Adipocyte (in vitro differentiated cells): Measurements from ENCODE around the gene CYP4F11.
"Not testable (repeated sequence)": the region's sequence is repeated elsewhere in the genome, so short reads cannot be mapped to it uniquely, and the experiment has no call there.

Source experiments
- DNase-seq: peaks from one replicate; pipeline ENCODE4 v3.0.0-alpha.2; 2015; ENCODE audit warnings: low read depth
- H3K27me3 ChIP-seq: replicated peaks from 2 replicates; pipeline ENCODE4 v1.7.0; 2013; ENCODE audit warnings: mild to moderate bottlenecking, low read length, moderate library complexity; ENCODE audit not compliant: control insufficient read depth, insufficient read depth
- H3K36me3 ChIP-seq: 2 replicates; pipeline ENCODE4 v1.7.0; 2013; ENCODE audit warnings: low read length, mild to moderate bottlenecking, moderate library complexity; ENCODE audit not compliant: control insufficient read depth, insufficient read depth, severe bottlenecking
- H3K4me1 ChIP-seq: 2 replicates; pipeline ENCODE4 v1.7.0; 2013; ENCODE audit warnings: mild to moderate bottlenecking, low read length, moderate library complexity; ENCODE audit not compliant: control insufficient read depth, insufficient read depth
- H3K4me3 ChIP-seq: 2 replicates; pipeline ENCODE4 v1.7.0; 2013; ENCODE audit warnings: mild to moderate bottlenecking, low read length, moderate library complexity
- H3K9ac ChIP-seq: 2 replicates; pipeline ENCODE4 v1.7.0; 2013; ENCODE audit warnings: mild to moderate bottlenecking, low read length, moderate library complexity
- H3K9me3 ChIP-seq: 2 replicates; pipeline ENCODE4 v1.7.0; 2013; ENCODE audit warnings: mild to moderate bottlenecking, low read length, moderate library complexity; ENCODE audit not compliant: control insufficient read depth

Gene CYP4F11

GRCh38 chr19:15948223-15949058, 14.1 kb upstream of the CYP4F11 start, which contains the start of gene OR10H4:
TSS of gene OR10H4 (plus strand) at chr19:15949008. CDS start at chr19:15949008, 0 bp downstream.
- H3K36me3 ChIP-seq: no peaks in the 10 kb centered on the region
- DNase-seq: no peak

GRCh38 chr19:15945301-15945700, 11.0 kb upstream of the CYP4F11 start:
- no peaks in the 10 kb centered on the region for H3K36me3 ChIP-seq
- no peaks in the 10 kb centered on the region for H3K27me3 ChIP-seq
- no peak overlapping the region for H3K9ac ChIP-seq
- DNase-seq: no peak
- no peak overlapping the region for H3K4me3 ChIP-seq
- peaks cover 24% of the 10 kb centered on the region for H3K9me3 ChIP-seq
- H3K4me1 ChIP-seq: no peaks in the 10 kb centered on the region

More at GRCh38 chr19:15948223-15949058, 14.1 kb upstream of the CYP4F11 start, which contains the start of gene OR10H4:
- peaks cover 24% of the 10 kb centered on the region for H3K9me3 ChIP-seq
- no peaks in the 10 kb centered on the region for H3K27me3 ChIP-seq
- H3K4me1 ChIP-seq: no peaks in the 10 kb centered on the region
- H3K4me3 ChIP-seq: no peak within 1 kb of the TSS
- no peak within 1 kb of the TSS for H3K9ac ChIP-seq

GRCh38 chr19:15944401-15944800, 10.1 kb upstream of the CYP4F11 start:
- Histone ChIP-seq H3K4me1 (no peaks in the 10 kb centered on the region), H3K9me3 (peaks cover 23% of the 10 kb centered on the region), H3K36me3 (no peaks in the 10 kb centered on the region), H3K9ac (no peak overlapping the region), H3K27me3 (no peaks in the 10 kb centered on the region), H3K4me3 (no peak overlapping the region)
- DNase-seq: no peak

GRCh38 chr19:15937771-15938170, 3.4 kb upstream of the CYP4F11 start:
- Histone ChIP-seq H3K36me3 (no peaks in the 10 kb centered on the region), H3K4me1 (no peaks in the 10 kb centered on the region), H3K9me3 (peaks cover 12% of the 10 kb centered on the region), H3K9ac (no peak overlapping the region), H3K27me3 (no peaks in the 10 kb centered on the region), H3K4me3 (no peak overlapping the region)
- no peak for DNase-seq

- no peaks in the 10 kb centered on the region for H3K4me1 ChIP-seq
- DNase-seq: no peak
- H3K9ac ChIP-seq: no peak overlapping the region
- H3K27me3 ChIP-seq: no peaks in the 10 kb centered on the region
- no peaks in the 10 kb centered on the region for H3K36me3 ChIP-seq
- peaks cover 12% of the 10 kb centered on the region for H3K9me3 ChIP-seq
- H3K4me3 ChIP-seq: no peak overlapping the region
Observed at GRCh38 chr19:15936950-15937349, 2.6 kb upstream of the CYP4F11 start.

GRCh38 chr19:15936173-15936572, 1.8 kb upstream of the CYP4F11 start:
- H3K9me3 ChIP-seq: peaks cover 12% of the 10 kb centered on the region
- no peaks in the 10 kb centered on the region for H3K36me3 ChIP-seq
- H3K4me3 ChIP-seq: no peak overlapping the region
- no peaks in the 10 kb centered on the region for H3K27me3 ChIP-seq
- no peak overlapping the region for H3K9ac ChIP-seq
- no peak for DNase-seq
- no peaks in the 10 kb centered on the region for H3K4me1 ChIP-seq

GRCh38 chr19:15935167-15935702, 906 bp upstream of the CYP4F11 start:
- no peak overlapping the region for H3K9ac ChIP-seq
- H3K27me3 ChIP-seq: no peaks in the 10 kb centered on the region
- H3K4me3 ChIP-seq: no peak overlapping the region
- DNase-seq: no peak
- H3K36me3 ChIP-seq: no peaks in the 10 kb centered on the region
- peaks cover 12% of the 10 kb centered on the region for H3K9me3 ChIP-seq
- no peaks in the 10 kb centered on the region for H3K4me1 ChIP-seq

- not testable (repeated sequence) for H3K9ac ChIP-seq
Observed at GRCh38 chr19:15933761-15934331, 483 bp downstream of the CYP4F11 start.

GRCh38 chr19:15928321-15928720, 6.0 kb downstream of the CYP4F11 start:
- H3K9ac ChIP-seq: no peak overlapping the region
- peaks cover 5% of the 10 kb centered on the region for H3K27me3 ChIP-seq
- H3K9me3 ChIP-seq: peaks cover 4% of the 10 kb centered on the region
- DNase-seq: no peak
- H3K36me3 ChIP-seq: no peaks in the 10 kb centered on the region
- no peaks in the 10 kb centered on the region for H3K4me1 ChIP-seq
- no peak overlapping the region for H3K4me3 ChIP-seq

More at GRCh38 chr19:15933761-15934331, 483 bp downstream of the CYP4F11 start:
- not testable (repeated sequence) for H3K36me3 ChIP-seq, H3K4me3 ChIP-seq, H3K4me1 ChIP-seq, H3K27me3 ChIP-seq, DNase-seq
- peaks cover 12% of the 10 kb centered on the region for H3K9me3 ChIP-seq

GRCh38 chr19:15926484-15926883, 7.8 kb downstream of the CYP4F11 start:
- H3K9me3 ChIP-seq: peaks cover 4% of the 10 kb centered on the region
- DNase-seq: no peak
- no peak overlapping the region for H3K4me3 ChIP-seq

GRCh38 chr19:15923702-15924101, 10.6 kb downstream of the CYP4F11 start:
- Histone ChIP-seq H3K4me3 (no peak overlapping the region), H3K9ac (no peak overlapping the region), H3K9me3 (peaks cover 4% of the 10 kb centered on the region), H3K36me3 (no peaks in the 10 kb centered on the region), H3K4me1 (no peaks in the 10 kb centered on the region), H3K27me3 (peaks cover 8% of the 10 kb centered on the region)
- no peak for DNase-seq

More at GRCh38 chr19:15926484-15926883, 7.8 kb downstream of the CYP4F11 start:
- Histone ChIP-seq H3K36me3 (no peaks in the 10 kb centered on the region), H3K9ac (no peak overlapping the region), H3K27me3 (peaks cover 5% of the 10 kb centered on the region), H3K4me1 (no peaks in the 10 kb centered on the region)
